H9 (cell line): ENCODE measurements around the gene DPP10. TPM values are rescaled to one million over a fixed set of nuclear protein-coding genes. Genes with fewer than 3 reads are reported as not detected.

Experiments used
- DNase-seq: peaks from one replicate; pipeline ENCODE4 v3.0.0-alpha.2; 2017
- H2AFZ ChIP-seq: one replicate; pipeline ENCODE4 v1.6.1; 2013; ENCODE audit warnings: mild to moderate bottlenecking, low read length, control low read depth, moderate library complexity
- H2AK5ac ChIP-seq: 2 replicates; pipeline ENCODE4 v1.6.1; 2013; ENCODE audit warnings: low read length, control low read depth, mixed read lengths; ENCODE audit not compliant: insufficient read length
- H2BK120ac ChIP-seq: one replicate; pipeline ENCODE4 v1.6.1; 2013; ENCODE audit warnings: low read depth, mild to moderate bottlenecking, low read length, control low read depth, inconsistent platforms; ENCODE audit not compliant: poor library complexity, severe bottlenecking
- H2BK12ac ChIP-seq: 2 replicates; pipeline ENCODE4 v1.6.1; 2013; ENCODE audit warnings: low read length, control low read depth, mixed read lengths, low read depth; ENCODE audit not compliant: insufficient read length
- H2BK15ac ChIP-seq: 2 replicates; pipeline ENCODE4 v1.6.1; 2013; ENCODE audit warnings: low read depth, low read length, control low read depth
- H2BK20ac ChIP-seq: one replicate; pipeline ENCODE4 v1.6.1; 2013; ENCODE audit warnings: low read depth, mild to moderate bottlenecking, low read length, control low read depth, inconsistent platforms; ENCODE audit not compliant: poor library complexity, severe bottlenecking
- H2BK5ac ChIP-seq: 2 replicates; pipeline ENCODE4 v1.6.1; 2013; ENCODE audit warnings: low read length, control low read depth, mixed read lengths; ENCODE audit not compliant: insufficient read length
- H3K14ac ChIP-seq: 2 replicates; pipeline ENCODE4 v1.6.1; 2013; ENCODE audit warnings: low read length, control low read depth; ENCODE audit not compliant: insufficient read depth
- H3K18ac ChIP-seq: 2 replicates; pipeline ENCODE4 v1.6.1; 2013; ENCODE audit warnings: low read depth, mild to moderate bottlenecking, mixed read lengths, low read length, control low read depth; ENCODE audit not compliant: insufficient read length
- H3K23ac ChIP-seq: 2 replicates; pipeline ENCODE4 v1.6.1; 2013; ENCODE audit warnings: low read length, control low read depth, mixed read lengths, low read depth; ENCODE audit not compliant: insufficient read length
- H3K23me2 ChIP-seq: 2 replicates; pipeline ENCODE4 v1.6.1; 2013; ENCODE audit warnings: low read depth, mild to moderate bottlenecking, mixed read lengths, low read length, control low read depth; ENCODE audit not compliant: insufficient read length, poor library complexity, severe bottlenecking
- H3K27ac ChIP-seq: 2 replicates; pipeline ENCODE4 v1.5.1; 2013; ENCODE audit warnings: low read length, control low read depth, mixed read lengths, low read depth; ENCODE audit not compliant: insufficient read length
- H3K27me3 ChIP-seq: 2 replicates; pipeline ENCODE4 v1.6.1; 2013; ENCODE audit warnings: low read length, control low read depth, inconsistent platforms; ENCODE audit not compliant: insufficient read depth
- H3K4ac ChIP-seq: 2 replicates; pipeline ENCODE4 v1.6.1; 2013; ENCODE audit warnings: low read depth, mild to moderate bottlenecking, control low read depth, inconsistent platforms, low read length, moderate library complexity
- H3K4me1 ChIP-seq: 2 replicates; pipeline ENCODE4 v1.6.1; 2013; ENCODE audit warnings: low read length, control low read depth, inconsistent platforms; ENCODE audit not compliant: insufficient read depth
- H3K4me2 ChIP-seq: 2 replicates; pipeline ENCODE4 v1.6.1; 2013; ENCODE audit warnings: low read length, control low read depth, mixed read lengths; ENCODE audit not compliant: insufficient read length, insufficient read depth
- H3K56ac ChIP-seq: 2 replicates; pipeline ENCODE4 v1.6.1; 2013; ENCODE audit warnings: low read depth, mild to moderate bottlenecking, mixed read lengths, low read length, control low read depth; ENCODE audit not compliant: insufficient read length
- H3K79me1 ChIP-seq: 2 replicates; pipeline ENCODE4 v1.6.1; 2013; ENCODE audit warnings: low read depth, mild to moderate bottlenecking, moderate library complexity, low read length, control low read depth, inconsistent platforms; ENCODE audit not compliant: insufficient read depth, poor library complexity, severe bottlenecking
- H3K79me2 ChIP-seq: 2 replicates; pipeline ENCODE4 v1.6.1; 2013; ENCODE audit warnings: low read length, control low read depth, inconsistent platforms; ENCODE audit not compliant: insufficient read depth
- H3K9ac ChIP-seq: 2 replicates; pipeline ENCODE4 v1.6.1; 2013; ENCODE audit warnings: low read length, control low read depth, mixed read lengths; ENCODE audit not compliant: insufficient read length; ENCODE audit errors: extremely low read depth
- H3K9me3 ChIP-seq: one replicate; pipeline ENCODE4 v1.6.1; 2013; ENCODE audit warnings: low read depth, low read length, inconsistent platforms; ENCODE audit not compliant: control insufficient read depth
- H3T11ph ChIP-seq: one replicate; pipeline ENCODE4 v1.6.1; 2013; ENCODE audit warnings: mild to moderate bottlenecking, low read length, control low read depth, inconsistent platforms
- H4K20me1 ChIP-seq: one replicate; pipeline ENCODE4 v1.6.1; 2013; ENCODE audit not compliant: control insufficient read depth, insufficient read length, insufficient read depth
- H4K5ac ChIP-seq: 2 replicates; pipeline ENCODE4 v1.6.1; 2013; ENCODE audit warnings: low read depth, mild to moderate bottlenecking, mixed read lengths, low read length, control low read depth; ENCODE audit not compliant: insufficient read length
- H4K8ac ChIP-seq: replicated peaks from 2 replicates; pipeline ENCODE4 v1.6.1; 2013; ENCODE audit warnings: low read length, control low read depth, mixed read lengths, low read depth; ENCODE audit not compliant: insufficient read length
- H4K91ac ChIP-seq: 2 replicates; pipeline ENCODE4 v1.6.1; 2013; ENCODE audit warnings: low read depth, mild to moderate bottlenecking, moderate library complexity, mixed read lengths, low read length, control low read depth; ENCODE audit not compliant: insufficient read length
- H3K27ac Mint-ChIP-seq, 3 experiments: 2 replicates in 2 of 3; 3 replicates in 1 of 3; pipeline ENCODE4 v1.8.0; 2020 to 2021; ENCODE audit warnings: mixed read lengths in 3 of 3, mild to moderate bottlenecking in 1 of 3, moderate library complexity in 1 of 3
- H3K27me3 Mint-ChIP-seq: 2 replicates; pipeline ENCODE4 v1.8.0; 2021; ENCODE audit warnings: low read depth, mild to moderate bottlenecking, moderate library complexity, mixed read lengths
- H3K36me3 Mint-ChIP-seq, 3 experiments: 2 replicates in 2 of 3; 3 replicates in 1 of 3; pipeline ENCODE4 v1.8.0; 2020 to 2021; ENCODE audit warnings: low read depth in 3 of 3, mixed read lengths in 3 of 3; ENCODE audit not compliant: insufficient read depth in 1 of 3
- H3K4me1 Mint-ChIP-seq, 2 experiments: 2 replicates each; pipeline ENCODE4 v1.8.0; 2020; ENCODE audit warnings: mixed read lengths in 2 of 2
- H3K4me3 Mint-ChIP-seq, 2 experiments: 2 replicates in 1 of 2; 3 replicates in 1 of 2; pipeline ENCODE4 v1.8.0; 2020 to 2021; ENCODE audit warnings: mild to moderate bottlenecking in 2 of 2, mixed read lengths in 2 of 2, moderate library complexity in 1 of 2
- H3K9me3 Mint-ChIP-seq, 2 experiments: 2 replicates in 1 of 2; 3 replicates in 1 of 2; pipeline ENCODE4 v1.8.0; 2020; ENCODE audit warnings: mild to moderate bottlenecking in 2 of 2, mixed read lengths in 2 of 2, moderate library complexity in 1 of 2
- CTCF ChIP-seq: fragments of 200-600 bp; sonication (generic); conservative IDR thresholded peaks from 3 replicates; pipeline ENCODE4 v1.8.0; 2021; ENCODE audit warnings: antibody characterized with exemption, mild to moderate bottlenecking
- WGBS: extraction: QIAGEN DNeasy Blood & Tissue Kit; methylation state at CpG from one replicate; pipeline ENCODE4 v1.1.7; 2013; ENCODE audit warnings: missing lambda C conversion rate, low lambda C conversion rate, mixed read lengths; ENCODE audit not compliant: insufficient read length; ENCODE audit errors: extremely low coverage; 5-methylcytosine and 5-hydroxymethylcytosine counted together
- total RNA-seq: library from RNA; stranded (reverse); gene quantifications from 2 replicates; pipeline ENCODE4 v1.2.1, GENCODE V29; 2021

DPP10 gene
- total RNA-seq, 1 experiment from 2014 or later = 11.3 TPM

DNA sequence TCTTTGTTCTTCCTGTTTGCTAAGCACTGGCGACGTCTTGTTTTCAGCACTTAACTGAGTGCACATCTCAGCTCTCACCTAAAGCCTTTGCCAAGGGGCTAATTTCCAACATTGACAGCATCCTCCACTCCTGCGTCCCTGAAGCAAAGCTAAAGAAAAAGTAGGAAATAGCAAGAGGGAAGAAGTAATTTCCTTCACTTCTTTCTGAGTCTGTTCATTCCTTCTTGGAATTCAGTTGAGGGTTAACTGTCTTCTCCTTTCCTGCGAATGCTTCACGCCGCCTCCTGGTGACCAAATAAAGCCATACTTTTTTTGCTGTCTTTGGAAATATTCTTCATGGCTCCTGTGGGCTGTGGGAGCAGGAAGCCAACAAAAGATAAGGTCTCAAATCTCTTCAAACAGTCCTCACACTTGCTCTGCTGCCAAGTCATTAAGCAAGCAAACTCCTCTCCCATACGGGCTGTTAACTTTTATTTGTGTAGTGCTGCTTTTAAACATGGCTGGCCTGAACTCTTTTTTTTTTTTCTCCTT, 100.9 kb downstream of the DPP10 start:
- Histone ChIP-seq H3K56ac (no peak overlapping the region), H4K8ac (no peak overlapping the region), H3K23me2 (no peaks in the 10 kb centered on the region), H3K79me2 (no peaks in the 10 kb centered on the region), H3T11ph (no peak overlapping the region), H2BK5ac (no peak overlapping the region), H2BK20ac (no peak overlapping the region), H3K27ac (no peak overlapping the region), H3K4me2 (no peak overlapping the region), H2BK120ac (no peak overlapping the region), H3K14ac (no peak overlapping the region), H3K23ac (no peak overlapping the region), H3K79me1 (no peaks in the 10 kb centered on the region), H2AK5ac (no peak overlapping the region), H2BK15ac (no peak overlapping the region), H4K91ac (no peak overlapping the region), H3K9me3 (no peaks in the 10 kb centered on the region), H3K4ac (no peak overlapping the region), H3K4me1 (no peaks in the 10 kb centered on the region), H4K5ac (no peak overlapping the region), H3K27me3 (no peaks in the 10 kb centered on the region), H3K18ac (no peak overlapping the region), H4K20me1 (no peaks in the 10 kb centered on the region), H3K9ac (no peak overlapping the region), H2AFZ (peak overlapping the region; percentile 81), H2BK12ac (no peak overlapping the region)
- Mint-ChIP-seq H3K4me1 (peaks cover 14 to 16% of the 10 kb centered on the region in 2 experiments), H3K27ac (no peak overlapping the region), H3K4me3 (no peak overlapping the region), H3K9me3 (no peaks in the 10 kb centered on the region; a peak in 1 of 5 replicates), H3K36me3 (no peaks in the 10 kb centered on the region), H3K27me3 (no peaks in the 10 kb centered on the region; the same call in none of the 2 replicates)
- peak; percentile 42 for DNase-seq
- WGBS = no CpG with 5 or more reads among the region's 7 CpGs
- peak; percentile 62 for TF ChIP-seq CTCF
